SK-N-MC (cell line): ENCODE measurements around the gene SRGAP1.

Experiments used
- DNase-seq: peaks from one replicate; pipeline ENCODE4 v3.0.0-alpha.2; 2011; ENCODE audit warnings: low read depth, low spot score
- H3K27ac ChIP-seq: fragments of 200-600 bp; sonication (generic); 2 replicates; pipeline ENCODE4 v1.5.1; 2016; ENCODE audit warnings: mixed run types
- H3K36me3 ChIP-seq: fragments of 200-600 bp; sonication (generic); 2 replicates; pipeline ENCODE4 v1.6.1; 2017; ENCODE audit warnings: antibody characterized with exemption, low read length, mixed read lengths; ENCODE audit not compliant: insufficient read depth
- H3K4me3 ChIP-seq: fragments of 200-600 bp; sonication (generic); 2 replicates; pipeline ENCODE4 v1.5.1; 2016
- H3K9ac ChIP-seq: fragments of 200-600 bp; sonication (generic); 2 replicates; pipeline ENCODE4 v1.8.0; 2017; ENCODE audit warnings: mixed run types, mixed read lengths; ENCODE audit not compliant: insufficient read length
- H3K9me3 ChIP-seq: fragments of 200-600 bp; sonication (generic); 2 replicates; pipeline ENCODE4 v1.6.1; 2017; ENCODE audit warnings: low read depth, mild to moderate bottlenecking, antibody characterized with exemption, low read length, moderate library complexity, mixed read lengths
- EZH2 ChIP-seq: fragments of 200-600 bp; sonication (generic); IDR thresholded peaks from one replicate; pipeline ENCODE4 v1.6.1; 2017; ENCODE audit warnings: antibody characterized with exemption
- FOXP2 ChIP-seq: optimal IDR thresholded peaks from 2 replicates; pipeline ENCODE3; 2011; ENCODE audit warnings: mild to moderate bottlenecking, moderate library complexity; ENCODE audit not compliant: insufficient read depth; ENCODE audit errors: extremely low read length, control extremely low read depth
- POLR2AphosphoS5 ChIP-seq: IDR thresholded peaks from 2 replicates; pipeline ENCODE4 v1.6.1; 2012; ENCODE audit warnings: mild to moderate bottlenecking, low read depth, low read length, borderline replicate concordance

SRGAP1 gene

GRCh38 chr12:63843721-63844390 lies 644 bp upstream of the SRGAP1 start:
- H3K9me3 ChIP-seq: no peaks in the 10 kb centered on the region
- H3K4me3 ChIP-seq: peak overlapping the region; percentile 90
- peak; percentile 22 for DNase-seq
- TF ChIP-seq EZH2 (no peak), POLR2AphosphoS5 (no peak), FOXP2 (peak; percentile 88)
- no peaks in the 10 kb centered on the region for H3K36me3 ChIP-seq
- H3K9ac ChIP-seq: peak overlapping the region; percentile 68
- H3K27ac ChIP-seq: no peak overlapping the region

GRCh38 chr12:63845726-63846125 lies 1.2 kb downstream of the SRGAP1 start:
- no peak for TF ChIP-seq POLR2AphosphoS5
- TF ChIP-seq EZH2: no peak
- TF ChIP-seq FOXP2: no peak
- peak overlapping the region; percentile 90; the same call in 1 of the 2 replicates for H3K4me3 ChIP-seq
- DNase-seq: no peak
- no peak overlapping the region for H3K9ac ChIP-seq
- H3K36me3 ChIP-seq: no peaks in the 10 kb centered on the region
- H3K27ac ChIP-seq: no peak overlapping the region
- H3K9me3 ChIP-seq: no peaks in the 10 kb centered on the region

- H3K4me3 ChIP-seq: peak overlapping the region; percentile 90; the same call in 1 of the 2 replicates
- H3K27ac ChIP-seq: no peak overlapping the region
- no peaks in the 10 kb centered on the region for H3K36me3 ChIP-seq
- no peaks in the 10 kb centered on the region for H3K9me3 ChIP-seq
- TF ChIP-seq POLR2AphosphoS5 (no peak), EZH2 (no peak), FOXP2 (no peak)
- DNase-seq: no peak
- H3K9ac ChIP-seq: no peak overlapping the region
Measured at GRCh38 chr12:63846238-63846967, 1.9 kb downstream of the SRGAP1 start.

GRCh38 chr12:63848450-63848849 lies 4.0 kb downstream of the SRGAP1 start:
- H3K36me3 ChIP-seq: no peaks in the 10 kb centered on the region
- no peak for DNase-seq
- TF ChIP-seq FOXP2 (no peak), POLR2AphosphoS5 (no peak), EZH2 (no peak)
- no peaks in the 10 kb centered on the region for H3K9me3 ChIP-seq
- peak overlapping the region; percentile 60; the same call in 1 of the 2 replicates for H3K27ac ChIP-seq
- 0 out of 2 replicates have a peak overlapping the region, but pooled peaks have one; percentile 30 for H3K4me3 ChIP-seq
- H3K9ac ChIP-seq: no peak overlapping the region

- DNase-seq: no peak
- peak overlapping the region; percentile 60; the same call in 1 of the 2 replicates for H3K27ac ChIP-seq
- no peaks in the 10 kb centered on the region for H3K36me3 ChIP-seq
- H3K9ac ChIP-seq: no peak overlapping the region
- TF ChIP-seq POLR2AphosphoS5 (no peak), FOXP2 (no peak), EZH2 (no peak)
- H3K9me3 ChIP-seq: no peaks in the 10 kb centered on the region
- H3K4me3 ChIP-seq: peak overlapping the region; percentile 30; the same call in 1 of the 2 replicates
Measured at GRCh38 chr12:63849106-63849620, 4.7 kb downstream of the SRGAP1 start.

- Histone ChIP-seq H3K9me3 (no peaks in the 10 kb centered on the region), H3K4me3 (no peak overlapping the region), H3K27ac (peak overlapping the region; percentile 36; the same call in 1 of the 2 replicates), H3K9ac (no peak overlapping the region), H3K36me3 (no peaks in the 10 kb centered on the region)
- no peak for TF ChIP-seq EZH2
- TF ChIP-seq FOXP2: no peak
- TF ChIP-seq POLR2AphosphoS5: no peak
- DNase-seq: no peak
Measured at GRCh38 chr12:63849641-63850040, 5.1 kb downstream of the SRGAP1 start.

GRCh38 chr12:63853978-63854377 lies 9.5 kb downstream of the SRGAP1 start:
- Histone ChIP-seq H3K4me3 (no peak overlapping the region), H3K27ac (no peak overlapping the region)
- no peak for TF ChIP-seq POLR2AphosphoS5
- TF ChIP-seq EZH2: no peak
- TF ChIP-seq FOXP2: no peak

GRCh38 chr12:63855299-63855698 lies 10.8 kb downstream of the SRGAP1 start:
- Histone ChIP-seq H3K36me3 (no peaks in the 10 kb centered on the region), H3K9me3 (no peaks in the 10 kb centered on the region), H3K27ac (no peak overlapping the region), H3K9ac (no peak overlapping the region), H3K4me3 (no peak overlapping the region)
- DNase-seq: no peak
- TF ChIP-seq EZH2 (no peak), POLR2AphosphoS5 (no peak), FOXP2 (no peak)

More at GRCh38 chr12:63853978-63854377, 9.5 kb downstream of the SRGAP1 start:
- Histone ChIP-seq H3K36me3 (no peaks in the 10 kb centered on the region), H3K9me3 (no peaks in the 10 kb centered on the region), H3K9ac (no peak overlapping the region)
- DNase-seq: no peak
